ENCODE data around the gene ARFGAP3.

ARFGAP3 gene

DNA sequence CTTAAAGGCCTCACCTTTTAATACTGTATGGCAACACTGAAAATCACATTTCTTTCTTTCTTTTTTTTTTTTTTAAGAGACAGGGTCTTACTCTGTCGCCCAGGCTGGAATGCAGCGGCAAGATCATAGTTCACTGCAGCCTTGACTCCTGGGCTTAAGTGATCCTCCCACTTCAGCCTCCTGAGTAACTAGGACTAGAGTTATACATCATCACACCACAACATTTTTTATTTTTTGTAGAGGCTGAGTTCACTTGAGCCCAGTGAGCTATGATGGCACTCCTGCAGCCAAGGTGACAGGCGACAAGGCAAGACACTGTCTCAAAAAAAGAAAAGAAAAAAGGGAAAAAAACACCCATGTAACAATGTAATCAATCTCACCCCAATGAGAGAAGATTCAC is 10.0 kb downstream of the ARFGAP3 start:
- peaks cover 6 to 47% (median 26%) of the 10 kb centered on the region in 5 donors for H3K36me3 ChIP-seq (ENCODE audit: control insufficient read depth in 5 of 5, insufficient read depth in 5 of 5, low read length in 5 of 5)
- H3K4me3 ChIP-seq (ENCODE audit: low read depth in 1 of 5, low read length in 5 of 5), result no peak overlapping the region
- H3K9me3 ChIP-seq (ENCODE audit: control insufficient read depth in 5 of 5, low read length in 5 of 5), result no peaks in the 10 kb centered on the region
- no peak overlapping the region for H3K27ac ChIP-seq (ENCODE audit: low read depth, low read length)
- H3K9ac ChIP-seq (ENCODE audit: low read length in 5 of 5), result no peak overlapping the region
- no peaks in the 10 kb centered on the region for H3K27me3 ChIP-seq (ENCODE audit: control insufficient read depth in 5 of 5, insufficient read depth in 4 of 5, low read length in 5 of 5)
- H3K4me1 ChIP-seq (ENCODE audit: control insufficient read depth in 5 of 5, insufficient read depth in 5 of 5, low read length in 5 of 5), result peaks cover 0 to 5% (median 0%) of the 10 kb centered on the region in 5 donors

DNA sequence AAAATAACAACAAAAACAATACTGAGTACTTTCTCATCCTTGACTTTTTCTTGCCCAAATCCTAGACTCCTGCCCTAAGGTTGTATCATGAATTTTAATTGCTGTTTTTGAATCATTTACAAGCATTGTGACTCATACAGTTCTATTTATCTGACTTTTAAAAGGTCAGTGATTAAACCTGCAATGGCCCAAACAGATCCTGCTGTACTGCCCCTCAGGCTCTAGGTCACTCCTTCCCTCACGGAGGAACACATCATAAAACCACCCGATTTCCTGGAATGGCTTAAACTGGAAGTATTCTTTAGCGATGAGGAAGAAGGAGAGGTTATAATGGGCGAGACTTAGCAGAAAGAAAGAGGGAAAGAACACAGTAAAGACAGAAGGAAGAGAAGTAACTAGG is 12.3 kb downstream of the ARFGAP3 start:
- Histone ChIP-seq H3K9me3 (ENCODE audit: control insufficient read depth in 5 of 5, low read length in 5 of 5) (no peaks in the 10 kb centered on the region), H3K4me1 (ENCODE audit: control insufficient read depth in 5 of 5, insufficient read depth in 5 of 5, low read length in 5 of 5) (peaks cover 0 to 5% (median 0%) of the 10 kb centered on the region in 5 donors), H3K4me3 (ENCODE audit: low read depth in 1 of 5, low read length in 5 of 5) (no peak overlapping the region), H3K27me3 (ENCODE audit: control insufficient read depth in 5 of 5, insufficient read depth in 4 of 5, low read length in 5 of 5) (no peaks in the 10 kb centered on the region), H3K27ac (ENCODE audit: low read depth, low read length) (no peak overlapping the region), H3K9ac (ENCODE audit: low read length in 5 of 5) (no peak overlapping the region), H3K36me3 (ENCODE audit: control insufficient read depth in 5 of 5, insufficient read depth in 5 of 5, low read length in 5 of 5) (peaks cover 11 to 63% (median 34%) of the 10 kb centered on the region in 5 donors)

DNA sequence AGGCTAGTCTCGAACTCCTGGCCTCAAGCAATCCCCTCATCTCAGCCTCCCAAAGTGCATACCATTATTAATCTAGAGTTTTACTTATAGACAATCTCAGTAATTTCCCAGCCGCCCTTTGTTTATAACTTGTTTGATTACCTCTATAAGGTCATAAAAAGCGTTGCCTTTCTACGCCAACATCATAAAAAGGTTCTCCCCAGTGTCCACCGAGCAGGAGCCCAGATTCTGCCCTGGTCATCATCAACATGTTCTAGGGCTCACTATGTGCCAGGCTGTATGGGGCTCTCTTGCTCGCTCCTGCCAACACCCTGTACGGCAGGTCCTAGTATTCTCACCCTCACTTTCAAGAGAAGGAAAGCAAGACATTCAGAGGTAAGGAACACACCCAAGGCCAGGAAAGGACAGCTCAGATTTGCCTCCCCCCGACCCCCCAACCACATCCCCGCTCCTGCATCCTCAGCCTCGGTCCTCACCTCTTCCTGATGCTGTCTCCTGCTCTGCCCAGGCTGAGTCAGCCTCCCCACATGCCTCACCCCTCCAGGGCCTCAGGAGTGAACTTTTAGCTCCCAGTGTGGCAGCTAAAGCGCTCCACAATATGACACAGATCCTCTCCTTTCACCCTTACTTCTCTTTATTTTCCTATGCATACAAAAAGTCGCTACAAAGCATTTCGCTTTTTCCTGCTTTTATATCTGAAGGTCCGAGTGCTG is 14.3 kb downstream of the ARFGAP3 start:
- no peaks in the 10 kb centered on the region for H3K27me3 ChIP-seq (ENCODE audit: control insufficient read depth in 5 of 5, insufficient read depth in 4 of 5, low read length in 5 of 5)
- H3K4me1 ChIP-seq (ENCODE audit: control insufficient read depth in 5 of 5, insufficient read depth in 5 of 5, low read length in 5 of 5), result no peaks in the 10 kb centered on the region
- H3K36me3 ChIP-seq (ENCODE audit: control insufficient read depth in 5 of 5, insufficient read depth in 5 of 5, low read length in 5 of 5), result peaks cover 11 to 63% (median 37%) of the 10 kb centered on the region in 5 donors
- no peak overlapping the region for H3K27ac ChIP-seq (ENCODE audit: low read depth, low read length)
- no peak overlapping the region for H3K4me3 ChIP-seq (ENCODE audit: low read depth in 1 of 5, low read length in 5 of 5)
- H3K9me3 ChIP-seq (ENCODE audit: control insufficient read depth in 5 of 5, low read length in 5 of 5), result no peaks in the 10 kb centered on the region
- no peak overlapping the region for H3K9ac ChIP-seq (ENCODE audit: low read length in 5 of 5)

DNA sequence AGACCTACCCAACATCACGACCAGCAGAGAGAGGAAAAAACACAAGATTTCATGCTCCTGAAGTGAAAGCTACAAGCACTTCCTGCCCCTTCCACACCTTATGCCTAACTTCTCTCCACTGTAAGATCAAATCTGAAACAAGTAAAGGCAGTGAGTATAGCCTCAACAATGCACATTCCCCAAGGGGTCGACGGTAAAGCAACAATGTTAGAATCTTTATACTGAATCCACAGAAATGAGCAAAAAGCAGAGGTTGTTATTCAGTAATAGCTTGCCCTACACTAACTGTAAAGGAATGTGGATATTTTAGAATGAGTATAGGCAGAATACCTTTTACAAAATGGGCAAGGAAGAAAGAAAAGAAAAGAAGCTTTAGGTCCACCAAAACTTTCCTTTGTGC is 15.6 kb downstream of the ARFGAP3 start:
- Histone ChIP-seq H3K9me3 (ENCODE audit: control insufficient read depth in 5 of 5, low read length in 5 of 5) (no peaks in the 10 kb centered on the region), H3K27me3 (ENCODE audit: control insufficient read depth in 5 of 5, insufficient read depth in 4 of 5, low read length in 5 of 5) (no peaks in the 10 kb centered on the region), H3K4me3 (ENCODE audit: low read depth in 1 of 5, low read length in 5 of 5) (no peak overlapping the region), H3K27ac (ENCODE audit: low read depth, low read length) (no peak overlapping the region), H3K4me1 (ENCODE audit: control insufficient read depth in 5 of 5, insufficient read depth in 5 of 5, low read length in 5 of 5) (no peaks in the 10 kb centered on the region), H3K36me3 (ENCODE audit: control insufficient read depth in 5 of 5, insufficient read depth in 5 of 5, low read length in 5 of 5) (peaks cover 7 to 63% (median 29%) of the 10 kb centered on the region in 5 donors), H3K9ac (ENCODE audit: low read length in 5 of 5) (no peak overlapping the region)

DNA sequence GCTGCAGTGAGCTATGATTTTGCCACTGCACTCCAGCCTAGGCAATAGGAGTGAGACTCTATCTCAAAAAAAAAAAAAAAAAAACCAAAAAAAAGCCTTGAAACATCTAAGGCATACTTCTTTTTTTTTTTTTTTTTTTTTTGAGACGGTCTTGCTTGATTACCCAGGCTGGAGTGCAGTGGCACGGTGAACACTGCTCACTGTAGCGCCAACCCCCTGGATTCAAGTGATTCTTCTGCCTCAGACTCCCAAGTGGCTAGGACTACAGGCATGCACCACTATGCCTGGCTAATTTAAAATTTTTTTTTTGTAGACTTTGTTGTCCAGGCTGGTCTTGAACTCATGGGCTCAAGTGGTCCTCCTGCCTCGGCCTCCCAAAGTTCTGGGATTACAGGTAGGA is 19.5 kb downstream of the ARFGAP3 start:
- Histone ChIP-seq H3K9ac (ENCODE audit: low read length in 5 of 5) (no peak overlapping the region), H3K4me3 (ENCODE audit: low read depth in 1 of 5, low read length in 5 of 5) (no peak overlapping the region), H3K36me3 (ENCODE audit: control insufficient read depth in 5 of 5, insufficient read depth in 5 of 5, low read length in 5 of 5) (peaks cover 24 to 67% (median 40%) of the 10 kb centered on the region in 5 donors), H3K27ac (ENCODE audit: low read depth, low read length) (no peak overlapping the region), H3K27me3 (ENCODE audit: control insufficient read depth in 5 of 5, insufficient read depth in 4 of 5, low read length in 5 of 5) (no peaks in the 10 kb centered on the region), H3K4me1 (ENCODE audit: control insufficient read depth in 5 of 5, insufficient read depth in 5 of 5, low read length in 5 of 5) (no peaks in the 10 kb centered on the region), H3K9me3 (ENCODE audit: control insufficient read depth in 5 of 5, low read length in 5 of 5) (no peaks in the 10 kb centered on the region)

DNA sequence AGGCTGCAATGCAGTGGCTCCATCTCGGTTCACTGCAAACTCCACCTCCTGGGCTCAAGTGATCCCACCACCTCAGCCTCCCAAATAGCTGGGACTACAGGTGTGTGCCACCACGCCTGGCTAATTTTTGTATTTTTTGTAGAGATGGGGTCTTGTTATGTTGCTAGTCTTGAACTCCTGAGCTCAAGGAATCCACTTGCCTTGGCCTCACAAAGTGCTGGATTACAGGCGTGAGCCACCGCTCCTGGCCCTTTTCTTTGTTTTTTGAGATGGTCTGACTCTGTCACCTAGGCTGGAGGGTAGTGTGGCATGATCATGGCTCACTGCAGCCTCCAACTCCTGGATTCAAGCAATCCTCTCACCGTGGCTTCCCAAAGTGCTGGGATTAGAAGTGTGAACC is 21.0 kb downstream of the ARFGAP3 start:
- Histone ChIP-seq H3K4me1 (ENCODE audit: control insufficient read depth in 5 of 5, insufficient read depth in 5 of 5, low read length in 5 of 5) (no peaks in the 10 kb centered on the region), H3K9ac (ENCODE audit: low read length in 5 of 5) (no peak overlapping the region), H3K27ac (ENCODE audit: low read depth, low read length) (no peak overlapping the region), H3K4me3 (ENCODE audit: low read depth in 1 of 5, low read length in 5 of 5) (no peak overlapping the region), H3K9me3 (ENCODE audit: control insufficient read depth in 5 of 5, low read length in 5 of 5) (no peaks in the 10 kb centered on the region), H3K36me3 (ENCODE audit: control insufficient read depth in 5 of 5, insufficient read depth in 5 of 5, low read length in 5 of 5) (peaks cover 23 to 71% (median 48%) of the 10 kb centered on the region in 5 donors), H3K27me3 (ENCODE audit: control insufficient read depth in 5 of 5, insufficient read depth in 4 of 5, low read length in 5 of 5) (no peaks in the 10 kb centered on the region)

DNA sequence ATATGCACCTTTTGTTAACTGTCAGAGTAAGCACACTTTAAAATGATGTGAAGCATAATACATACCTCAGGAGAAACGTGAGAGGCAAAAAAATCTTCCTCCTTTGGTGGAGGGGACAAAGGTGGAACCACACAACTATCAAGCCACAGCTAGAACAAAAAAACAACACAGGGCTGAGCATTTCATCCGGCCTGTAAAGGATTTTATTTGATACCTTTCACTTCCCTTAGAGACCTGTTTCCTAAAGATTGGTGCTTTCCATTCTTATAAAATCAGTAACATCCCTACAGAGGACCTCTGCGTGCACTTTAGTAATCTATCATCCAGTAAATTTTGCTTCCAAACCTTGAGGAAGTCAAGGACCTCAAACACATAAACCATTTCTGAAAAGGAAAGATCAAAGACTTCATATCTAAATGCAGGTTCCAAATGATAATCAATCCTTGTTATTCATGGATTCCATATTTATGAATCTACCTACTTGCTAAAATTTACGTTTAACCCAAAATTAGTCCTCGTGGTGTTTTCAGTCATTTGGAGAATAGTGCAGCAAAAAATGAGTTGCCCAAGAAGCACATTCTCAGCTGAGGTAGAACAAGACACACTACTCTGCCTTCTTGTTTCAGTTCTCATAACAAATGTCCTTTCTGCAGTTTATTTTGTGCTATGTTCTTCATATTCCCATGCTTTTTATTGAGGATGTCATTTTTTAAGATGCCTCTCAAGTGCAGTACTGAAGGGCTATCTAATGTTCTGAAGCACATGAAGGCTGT is 22.7 kb downstream of the ARFGAP3 start:
- Histone ChIP-seq H3K9ac (ENCODE audit: low read length in 5 of 5) (no peak overlapping the region), H3K36me3 (ENCODE audit: control insufficient read depth in 5 of 5, insufficient read depth in 5 of 5, low read length in 5 of 5) (peaks cover 26 to 74% (median 56%) of the 10 kb centered on the region in 5 donors), H3K27ac (ENCODE audit: low read depth, low read length) (no peak overlapping the region), H3K27me3 (ENCODE audit: control insufficient read depth in 5 of 5, insufficient read depth in 4 of 5, low read length in 5 of 5) (no peaks in the 10 kb centered on the region), H3K9me3 (ENCODE audit: control insufficient read depth in 5 of 5, low read length in 5 of 5) (no peaks in the 10 kb centered on the region), H3K4me1 (ENCODE audit: control insufficient read depth in 5 of 5, insufficient read depth in 5 of 5, low read length in 5 of 5) (no peaks in the 10 kb centered on the region), H3K4me3 (ENCODE audit: low read depth in 1 of 5, low read length in 5 of 5) (no peak overlapping the region)

DNA sequence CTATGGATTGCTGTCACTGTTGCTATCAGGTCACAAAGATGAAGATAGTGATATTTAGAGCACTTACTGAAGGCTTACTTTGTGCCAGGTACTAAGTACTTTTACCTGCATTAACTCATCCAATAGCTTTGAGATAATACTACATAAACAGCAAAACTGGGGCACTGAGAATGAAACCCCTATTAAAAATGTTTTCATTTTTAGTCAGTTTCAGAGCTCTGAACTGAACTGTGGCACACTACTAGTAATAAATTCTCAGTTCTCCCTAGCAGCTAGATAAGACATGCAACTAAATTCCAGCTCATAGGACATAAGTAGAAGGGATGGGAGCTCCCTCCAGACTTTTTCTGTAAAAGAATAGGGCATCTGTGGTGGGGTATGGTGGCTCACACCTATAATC is 24.0 kb downstream of the ARFGAP3 start:
- Histone ChIP-seq H3K4me1 (ENCODE audit: control insufficient read depth in 5 of 5, insufficient read depth in 5 of 5, low read length in 5 of 5) (no peaks in the 10 kb centered on the region), H3K27ac (ENCODE audit: low read depth, low read length) (no peak overlapping the region), H3K9ac (ENCODE audit: low read length in 5 of 5) (no peak overlapping the region), H3K36me3 (ENCODE audit: control insufficient read depth in 5 of 5, insufficient read depth in 5 of 5, low read length in 5 of 5) (peaks cover 31 to 83% (median 58%) of the 10 kb centered on the region in 5 donors), H3K9me3 (ENCODE audit: control insufficient read depth in 5 of 5, low read length in 5 of 5) (no peaks in the 10 kb centered on the region), H3K4me3 (ENCODE audit: low read depth in 1 of 5, low read length in 5 of 5) (no peak overlapping the region), H3K27me3 (ENCODE audit: control insufficient read depth in 5 of 5, insufficient read depth in 4 of 5, low read length in 5 of 5) (no peaks in the 10 kb centered on the region)

DNA sequence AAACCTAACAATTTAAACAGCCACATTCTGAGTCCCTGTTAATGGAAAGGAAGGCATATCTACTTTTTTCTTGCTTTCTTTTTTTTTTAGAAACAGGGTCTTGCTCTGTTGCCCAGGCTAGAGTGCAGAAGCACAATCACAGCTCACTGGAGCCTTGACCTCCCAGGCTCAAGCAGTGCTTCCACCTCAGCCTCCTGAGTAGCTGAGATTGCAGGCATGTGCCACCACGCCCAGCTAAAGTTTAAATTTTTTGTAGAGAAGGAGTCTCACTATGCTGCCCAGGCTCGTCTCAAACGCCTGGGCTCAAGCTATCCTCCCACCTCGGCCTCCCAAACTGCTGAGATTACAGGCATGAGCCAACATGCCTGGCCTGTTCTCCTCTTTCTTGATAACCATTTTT is 25.4 kb downstream of the ARFGAP3 start:
- Histone ChIP-seq H3K4me1 (ENCODE audit: control insufficient read depth in 5 of 5, insufficient read depth in 5 of 5, low read length in 5 of 5) (no peaks in the 10 kb centered on the region), H3K9ac (ENCODE audit: low read length in 5 of 5) (no peak overlapping the region), H3K27ac (ENCODE audit: low read depth, low read length) (no peak overlapping the region), H3K9me3 (ENCODE audit: control insufficient read depth in 5 of 5, low read length in 5 of 5) (no peaks in the 10 kb centered on the region), H3K27me3 (ENCODE audit: control insufficient read depth in 5 of 5, insufficient read depth in 4 of 5, low read length in 5 of 5) (no peaks in the 10 kb centered on the region), H3K4me3 (ENCODE audit: low read depth in 1 of 5, low read length in 5 of 5) (no peak overlapping the region), H3K36me3 (ENCODE audit: control insufficient read depth in 5 of 5, insufficient read depth in 5 of 5, low read length in 5 of 5) (peaks cover 36 to 86% (median 59%) of the 10 kb centered on the region in 5 donors)

DNA sequence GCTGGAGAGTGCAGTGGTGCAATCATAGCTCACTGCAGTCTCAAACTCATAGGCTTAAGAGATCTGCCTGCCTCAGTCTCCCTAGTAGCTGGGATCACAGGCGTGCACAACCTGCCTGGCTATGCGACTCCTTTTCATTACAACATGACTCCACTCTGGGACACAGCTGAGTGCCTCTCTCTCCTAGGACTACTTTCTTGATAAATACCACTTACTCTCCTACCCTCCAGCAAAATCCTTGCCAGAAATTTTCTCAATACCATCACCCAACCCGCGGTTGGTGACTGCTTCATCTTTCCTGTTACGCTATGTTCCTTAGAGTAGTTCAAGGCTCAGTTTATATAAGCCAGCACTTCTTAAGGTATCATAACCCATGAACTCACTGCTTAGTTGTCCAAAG is 26.9 kb downstream of the ARFGAP3 start:
- Histone ChIP-seq H3K9me3 (ENCODE audit: control insufficient read depth in 5 of 5, low read length in 5 of 5) (no peaks in the 10 kb centered on the region), H3K9ac (ENCODE audit: low read length in 5 of 5) (no peak overlapping the region), H3K36me3 (ENCODE audit: control insufficient read depth in 5 of 5, insufficient read depth in 5 of 5, low read length in 5 of 5) (peaks cover 36 to 89% (median 63%) of the 10 kb centered on the region in 5 donors), H3K27me3 (ENCODE audit: control insufficient read depth in 5 of 5, insufficient read depth in 4 of 5, low read length in 5 of 5) (no peaks in the 10 kb centered on the region), H3K4me1 (ENCODE audit: control insufficient read depth in 5 of 5, insufficient read depth in 5 of 5, low read length in 5 of 5) (no peaks in the 10 kb centered on the region), H3K4me3 (ENCODE audit: low read depth in 1 of 5, low read length in 5 of 5) (no peak overlapping the region), H3K27ac (ENCODE audit: low read depth, low read length) (no peak overlapping the region)
